GM18867 (cell line): ENCODE measurements around the gene NEU2.
"Not testable (repeated sequence)": the region's sequence is repeated elsewhere in the genome, so short reads cannot be mapped to it uniquely, and the experiment has no call there.

ENCODE experiments used
- ATAC-seq: cut with Tn5 transposase; IDR thresholded peaks from one replicate; pipeline ENCODE4 v1.9.1; 2021; ENCODE audit warnings: mild to moderate bottlenecking, moderate library complexity; ENCODE audit not compliant: unreplicated experiment

Gene NEU2

DNA sequence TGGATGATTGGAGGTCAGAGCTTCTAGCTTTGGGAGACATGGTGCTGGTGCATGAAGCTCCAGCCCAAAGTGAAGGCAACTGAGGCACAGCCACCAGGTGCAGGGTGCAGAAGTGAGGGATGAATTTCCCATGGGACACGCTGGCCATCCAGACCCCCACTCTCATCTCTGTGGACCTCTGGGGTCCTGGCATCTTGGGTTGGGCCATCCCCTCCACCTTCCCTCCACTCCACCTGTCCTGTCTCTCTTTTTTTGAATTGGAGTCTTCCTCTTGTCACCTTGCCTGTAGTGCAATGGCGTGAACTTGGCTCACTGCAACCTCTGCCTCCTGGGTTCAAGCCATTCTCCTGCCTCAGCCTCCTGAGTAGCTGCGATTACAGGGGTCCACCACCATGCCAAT, 22.8 kb upstream of the NEU2 start:
- ATAC-seq = no peak

DNA sequence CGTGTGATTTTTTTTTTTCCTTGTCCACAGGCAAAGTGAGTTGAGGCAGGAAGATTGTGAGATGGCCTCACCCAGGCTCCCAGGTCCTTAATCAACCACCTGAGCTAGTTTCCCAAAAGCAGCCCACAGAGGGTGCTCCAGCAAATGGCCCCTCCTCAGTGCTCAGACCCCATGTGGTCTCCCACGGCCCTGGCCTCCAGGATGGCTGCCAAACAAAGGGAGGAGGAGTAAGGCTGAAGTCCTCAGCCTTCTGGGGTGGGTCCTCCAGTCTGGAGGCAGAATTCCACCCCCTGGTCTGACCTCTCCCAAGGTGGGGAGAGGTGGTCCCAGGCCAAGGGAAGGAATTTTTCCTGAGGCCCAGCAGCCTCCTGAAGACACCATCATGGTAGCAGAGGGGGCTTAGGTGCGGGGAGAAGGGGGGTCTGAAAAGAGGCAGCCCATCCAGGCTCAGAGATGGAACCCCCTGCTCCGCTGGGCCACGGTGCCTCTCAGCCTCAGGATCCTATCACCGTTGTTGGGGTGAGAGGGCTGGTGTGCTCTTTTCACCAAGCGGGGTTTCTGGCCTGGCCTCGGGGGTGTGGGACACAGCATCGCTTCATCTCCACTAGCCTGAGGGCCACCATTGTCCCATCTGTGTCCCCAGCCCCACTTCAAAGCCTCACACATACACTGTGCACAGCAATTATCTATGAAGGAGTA, 21.8 kb upstream of the NEU2 start:
- ATAC-seq = no peak

DNA sequence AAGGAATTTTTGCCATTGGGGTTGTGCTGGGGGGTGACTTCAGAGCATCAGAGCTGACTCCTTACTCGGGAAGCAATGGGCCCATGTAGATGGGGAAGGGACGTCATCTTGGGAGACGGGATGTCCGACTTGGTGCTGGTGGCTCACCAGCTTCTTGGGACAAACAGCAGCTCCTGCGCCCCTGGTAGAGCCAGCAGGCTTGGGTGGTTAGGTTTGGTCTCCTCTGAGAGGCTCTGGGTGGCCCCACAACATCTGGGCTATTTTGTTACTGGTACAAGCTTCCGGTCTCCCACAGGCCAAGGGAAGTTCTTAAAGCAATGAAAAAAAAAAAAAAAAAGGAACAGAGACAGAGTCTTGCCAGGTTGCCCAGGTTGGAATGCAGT, 21.2 kb upstream of the NEU2 start:
- ATAC-seq = no peak

DNA sequence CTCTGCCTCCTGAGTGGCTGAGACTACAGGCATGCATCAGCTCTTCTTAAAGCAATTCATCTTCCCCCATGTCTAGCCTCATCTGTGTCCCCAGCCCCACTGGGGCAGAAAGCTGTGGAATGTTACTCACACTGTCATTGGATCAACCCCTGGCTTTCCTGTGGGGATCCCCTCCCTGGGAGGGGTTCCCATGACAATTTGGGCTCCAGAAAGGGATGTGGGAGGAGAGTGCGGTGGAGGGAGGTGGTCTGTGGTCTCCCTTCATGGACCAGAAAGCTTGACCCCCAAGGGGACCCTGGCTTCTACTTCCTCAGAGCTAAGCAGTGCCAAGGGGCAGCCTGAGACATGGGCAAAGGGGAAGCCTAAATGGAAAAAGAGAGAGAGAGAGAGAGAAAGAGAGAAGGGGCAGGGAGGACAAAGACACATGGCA, 20.8 kb upstream of the NEU2 start:
- no peak for ATAC-seq

GRCh38 chr2:233012301-233012971, 20.0 kb upstream of the NEU2 start:
- ATAC-seq = no peak

DNA sequence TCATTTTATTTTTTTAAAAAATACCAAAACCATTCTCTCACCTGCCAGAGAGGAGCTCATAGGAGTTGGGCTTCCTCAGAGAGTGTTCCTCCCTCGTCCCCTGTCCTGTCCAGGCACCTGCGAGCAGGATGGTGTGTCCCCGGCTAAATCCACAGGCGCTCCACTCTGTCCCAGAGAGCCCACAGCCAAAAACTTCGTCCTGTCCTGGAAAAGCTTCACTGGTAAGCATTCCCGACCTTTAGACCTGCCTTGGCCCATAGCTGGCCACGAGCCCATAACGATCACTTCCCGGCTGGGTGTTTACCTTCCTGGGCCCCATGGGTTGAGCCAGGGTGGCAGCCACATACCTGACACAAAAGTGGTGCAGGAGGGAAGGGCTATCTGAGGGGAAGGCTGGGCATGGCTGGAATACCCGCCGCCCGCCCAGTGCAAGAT, 19.4 kb upstream of the NEU2 start, which contains the start of gene NGEF:
NGEF (minus strand) TSS at position 230 of the 435 bp plus-strand sequence. CDS start 38,366 bp downstream, outside the sequence.
- no peak for ATAC-seq

DNA sequence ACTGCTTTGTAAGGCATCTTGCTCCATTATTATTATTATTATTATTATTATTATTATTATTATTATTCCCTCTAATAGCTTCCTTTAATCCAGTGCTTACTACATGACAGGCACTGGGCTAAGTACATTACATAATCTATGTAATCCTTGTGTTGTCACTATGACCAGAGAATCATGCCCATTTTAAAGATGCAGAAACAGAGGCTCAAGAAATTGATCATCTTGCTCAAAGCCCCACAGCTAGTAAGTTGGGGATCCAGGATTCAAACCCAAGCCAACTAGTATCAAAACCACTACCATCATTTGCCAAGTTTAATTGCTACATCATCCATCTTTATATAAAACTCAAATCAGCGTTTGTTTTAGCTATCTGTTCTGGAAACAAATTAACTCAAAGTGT, 18.8 kb upstream of the NEU2 start:
- no peak for ATAC-seq

DNA sequence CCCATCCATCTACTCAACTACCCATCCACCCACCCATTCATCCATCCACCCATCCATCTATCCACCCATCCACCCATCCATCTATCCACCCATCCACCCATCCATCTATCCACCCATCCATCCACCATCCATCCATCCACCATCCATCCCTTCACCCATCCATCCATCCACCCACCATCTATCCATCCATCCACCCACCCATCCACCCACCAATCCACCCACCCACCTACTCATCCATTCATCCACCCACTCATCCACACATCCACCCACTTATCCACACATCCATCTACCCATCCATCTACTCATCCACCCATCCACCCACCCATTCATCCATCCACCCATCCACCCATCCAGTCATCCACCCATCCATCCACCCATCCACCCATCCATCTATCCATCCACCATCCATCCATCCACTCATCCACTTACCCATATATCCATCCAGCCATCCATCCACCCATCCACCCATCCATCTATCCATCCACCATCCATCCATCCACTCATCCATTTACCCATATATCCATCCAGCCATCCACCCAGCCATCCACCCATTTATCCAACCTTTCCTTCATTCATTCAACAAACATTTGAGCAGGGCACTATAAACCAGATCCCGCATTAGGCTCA, 17.3 kb upstream of the NEU2 start:
- no peak for ATAC-seq

- no peak for ATAC-seq
Measured at GRCh38 chr2:233017947-233018346, 14.5 kb upstream of the NEU2 start.

GRCh38 chr2:233019610-233020009, 12.9 kb upstream of the NEU2 start:
- not testable (repeated sequence) for ATAC-seq

DNA sequence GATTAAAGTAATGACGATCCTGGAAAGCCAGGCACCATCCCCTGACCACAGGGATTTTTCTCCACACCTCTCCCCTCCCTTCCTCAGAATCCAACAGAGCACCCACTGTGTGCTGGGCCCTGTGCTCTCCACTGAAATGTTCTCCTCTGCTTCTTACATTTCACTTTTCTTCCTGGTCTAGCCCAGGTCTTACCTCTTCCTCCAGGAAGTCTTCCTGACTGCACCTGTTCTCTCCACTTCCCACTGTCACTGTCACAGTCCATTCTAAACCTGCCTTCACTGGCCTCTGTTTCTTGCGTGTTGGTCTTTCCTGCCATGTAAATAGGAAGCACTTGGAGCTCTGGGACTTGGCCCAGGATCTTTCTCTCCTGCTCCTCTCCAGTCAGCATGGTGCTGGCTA, 12.0 kb upstream of the NEU2 start:
- ATAC-seq = no peak

DNA sequence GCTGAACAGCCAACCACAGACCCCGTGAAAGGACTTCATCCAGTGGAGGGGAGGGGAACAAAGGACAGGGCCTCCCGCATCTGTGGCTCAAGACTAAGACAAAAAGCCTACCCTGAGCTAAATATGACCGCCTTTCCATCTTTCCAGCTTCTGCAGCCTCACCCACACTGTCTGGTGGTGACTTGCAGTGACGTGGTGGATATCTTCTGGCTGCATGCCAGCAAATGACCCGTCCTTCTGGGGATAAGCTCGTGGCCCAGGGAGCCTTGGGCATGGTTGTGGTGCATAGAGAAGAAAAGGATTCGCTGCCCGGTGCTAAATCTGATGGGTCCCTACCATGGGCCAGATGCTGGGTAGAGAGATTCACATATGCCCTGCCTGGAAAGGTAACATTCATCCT, 10.7 kb upstream of the NEU2 start:
- no peak for ATAC-seq

DNA sequence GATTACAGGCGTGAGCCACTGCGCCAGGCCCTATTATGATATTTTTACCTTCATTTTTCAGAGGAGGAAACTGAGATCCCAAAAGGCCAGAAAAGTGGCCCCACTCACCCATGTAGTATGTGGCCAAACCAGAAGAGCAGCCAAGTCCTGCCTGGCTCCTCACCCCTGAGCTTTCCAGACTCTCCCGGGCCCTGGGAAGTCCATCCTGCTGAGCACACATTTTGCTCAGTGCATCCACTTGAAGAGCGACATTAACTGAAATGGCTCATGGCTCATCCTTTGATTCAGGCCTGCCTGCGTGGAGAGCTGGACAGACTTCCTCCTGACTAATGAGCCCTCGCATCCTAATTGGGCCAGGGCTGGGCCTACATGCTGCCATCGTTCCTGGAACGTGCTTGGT, 9.9 kb upstream of the NEU2 start:
- ATAC-seq = no peak

GRCh38 chr2:233023007-233023760, 9.3 kb upstream of the NEU2 start:
- ATAC-seq = no peak

DNA sequence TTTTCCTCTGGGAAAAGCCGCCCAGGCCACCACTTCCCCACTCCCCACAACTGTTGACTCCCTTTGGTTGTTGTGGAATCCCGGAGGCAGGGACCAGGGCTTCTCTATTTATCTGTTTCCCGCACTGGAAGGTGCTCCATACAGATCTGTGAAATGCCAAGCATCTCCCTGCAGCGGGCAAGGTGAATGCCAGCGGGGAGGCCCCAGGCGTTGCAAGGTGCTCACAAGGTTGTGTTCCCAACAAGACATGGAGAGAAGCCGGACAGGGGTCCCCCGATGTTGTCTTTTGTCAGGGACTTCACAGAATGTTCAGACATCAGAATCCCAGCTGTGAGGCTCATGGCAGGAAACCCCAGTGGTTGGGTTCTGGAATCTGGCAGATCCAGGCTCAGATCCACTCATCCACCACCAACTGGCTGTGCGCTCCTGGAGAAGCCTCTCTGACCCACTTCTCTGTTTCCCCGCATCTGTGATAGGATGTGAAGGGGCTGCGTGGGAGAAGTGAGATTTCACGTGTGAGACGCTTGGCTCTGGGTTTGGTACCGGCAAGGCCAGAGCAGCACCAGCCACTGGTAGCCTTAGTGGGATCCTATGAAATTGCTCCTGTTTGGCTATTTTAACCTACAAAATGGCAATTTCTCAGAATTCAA, 8.6 kb upstream of the NEU2 start:
- ATAC-seq = no peak

DNA sequence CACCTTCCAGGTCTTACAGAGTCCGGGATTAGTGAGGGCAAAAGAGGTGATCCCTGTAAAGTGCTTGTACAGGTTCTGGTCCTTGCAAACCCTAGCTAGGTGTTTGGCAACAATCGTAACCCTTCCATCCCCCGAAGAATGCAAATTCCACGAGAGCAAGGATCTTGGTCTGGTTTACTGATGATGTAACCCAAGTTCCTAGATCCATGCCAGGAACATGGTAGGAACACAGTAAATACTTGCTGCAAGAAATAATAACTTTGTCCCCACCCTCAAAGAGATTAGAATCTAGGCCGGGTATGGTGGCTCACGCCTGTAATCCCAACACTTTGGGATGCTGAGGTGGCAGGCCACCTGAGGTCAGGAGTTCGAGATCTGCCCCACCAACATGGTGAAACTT, 6.8 kb upstream of the NEU2 start:
- ATAC-seq = no peak

GRCh38 chr2:233026198-233026813, 6.2 kb upstream of the NEU2 start:
- ATAC-seq = no peak

- no peak for ATAC-seq
Measured at GRCh38 chr2:233029321-233029720, 3.2 kb upstream of the NEU2 start.

- ATAC-seq = no peak
Measured at GRCh38 chr2:233031556-233032500, 644 bp upstream of the NEU2 start.
